ENCODE measurements around the gene PP2D1.
"Not testable (repeated sequence)": the region's sequence is repeated elsewhere in the genome, so short reads cannot be mapped to it uniquely, and the experiment has no call there.

The PP2D1 gene

DNA sequence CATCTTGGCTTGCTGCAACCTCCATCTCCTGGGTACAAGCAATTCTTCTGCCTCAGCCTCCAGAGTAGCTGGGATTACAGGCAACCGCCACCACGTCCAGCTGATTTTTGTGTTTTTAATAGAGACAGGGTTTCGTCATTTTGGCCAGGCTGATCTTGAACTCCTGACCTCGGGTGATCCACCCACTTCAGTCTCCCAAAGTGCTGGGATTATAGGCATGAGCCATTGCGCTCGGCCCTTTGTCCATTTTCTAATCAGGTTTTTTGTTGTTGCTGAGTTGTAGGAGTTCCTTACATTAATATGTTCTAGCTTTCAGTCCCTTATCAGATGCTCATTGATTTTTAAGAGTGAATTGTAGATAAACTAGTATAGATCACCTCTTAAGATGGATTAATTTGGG, 44.9 kb downstream of the PP2D1 start:
- Histone ChIP-seq H3K9me3 (ENCODE audit: insufficient read depth, low read length) (no peaks in the 10 kb centered on the region), H3K4me3 (ENCODE audit: insufficient read length, low read depth) (no peak overlapping the region), H3K36me3 (ENCODE audit: insufficient read depth, insufficient read length, low read length) (peaks cover 32% of the 10 kb centered on the region), H3K4me1 (ENCODE audit: insufficient read depth, insufficient read length) (no peaks in the 10 kb centered on the region), H3K27me3 (ENCODE audit: insufficient read depth, insufficient read length) (no peaks in the 10 kb centered on the region), H3K9ac (ENCODE audit: insufficient read length, low read depth) (no peak overlapping the region)
- no peak for TF ChIP-seq YY1 (IDR thresholded peaks at IDR 0.05; ENCODE audit: insufficient read depth, insufficient read length)
- no peak for TF ChIP-seq ZNF274 (IDR thresholded peaks at IDR 0.05; ENCODE audit: low read depth, low read length)
- TF ChIP-seq SUZ12 (IDR thresholded peaks at IDR 0.05; ENCODE audit: extremely low read depth, insufficient read depth, insufficient read length), result no peak
- no peak for DNase-seq (ENCODE audit: low read depth, low spot score)

DNA sequence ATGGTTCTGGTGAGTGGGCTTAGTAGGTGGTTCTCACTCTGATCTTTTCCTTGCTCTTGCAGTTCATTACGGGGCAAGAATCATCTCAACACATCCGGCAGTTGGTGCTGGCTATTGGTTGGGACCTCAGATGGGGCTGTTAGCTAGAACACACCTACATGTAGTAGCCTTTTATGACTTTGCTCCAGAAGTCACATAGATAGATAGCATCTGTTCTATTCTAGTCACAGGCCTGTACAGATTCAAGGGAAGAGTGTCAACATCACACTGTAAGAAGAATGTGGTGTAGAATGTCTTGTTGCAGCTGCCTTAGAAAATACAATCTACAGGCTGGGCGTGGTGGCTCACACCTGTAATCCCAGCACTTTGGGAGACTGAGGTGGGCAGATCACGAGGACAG, 50.1 kb downstream of the PP2D1 start:
- H3K36me3 ChIP-seq (ENCODE audit: insufficient read depth, insufficient read length, low read length), result peaks cover 32% of the 10 kb centered on the region
- H3K9me3 ChIP-seq (ENCODE audit: insufficient read depth, low read length), result no peaks in the 10 kb centered on the region
- no peak for TF ChIP-seq ZNF274 (IDR thresholded peaks at IDR 0.05; ENCODE audit: low read depth, low read length)
- no peak for TF ChIP-seq SUZ12 (IDR thresholded peaks at IDR 0.05; ENCODE audit: extremely low read depth, insufficient read depth, insufficient read length)
- no peak for TF ChIP-seq YY1 (IDR thresholded peaks at IDR 0.05; ENCODE audit: insufficient read depth, insufficient read length)
- no peak overlapping the region for H3K9ac ChIP-seq (ENCODE audit: insufficient read length, low read depth)
- H3K4me1 ChIP-seq (ENCODE audit: insufficient read depth, insufficient read length), result peaks cover 2% of the 10 kb centered on the region
- no peak overlapping the region for H3K4me3 ChIP-seq (ENCODE audit: insufficient read length, low read depth)
- H3K27me3 ChIP-seq (ENCODE audit: insufficient read depth, insufficient read length), result no peaks in the 10 kb centered on the region
- DNase-seq (ENCODE audit: low read depth, low spot score), result no peak

DNA sequence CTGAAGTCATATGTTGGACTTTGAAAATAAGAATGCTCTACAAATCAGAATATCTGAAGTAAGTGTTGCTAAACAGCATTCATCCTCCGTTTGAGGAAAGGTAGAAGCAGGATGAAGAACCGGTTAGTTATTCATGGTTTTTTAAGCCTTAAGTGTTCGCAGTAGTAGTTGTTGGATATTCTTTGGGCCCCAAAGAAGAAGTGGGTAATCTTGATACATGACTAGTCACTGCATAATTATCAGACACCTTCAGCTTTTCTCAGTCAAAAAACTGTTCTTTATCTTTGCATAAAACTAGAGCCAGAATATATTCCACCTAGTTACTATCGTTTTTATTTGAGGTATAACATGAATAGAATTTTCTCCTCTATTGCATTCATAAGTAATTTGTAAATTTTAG, 51.4 kb downstream of the PP2D1 start:
- TF ChIP-seq YY1 (IDR thresholded peaks at IDR 0.05; ENCODE audit: insufficient read depth, insufficient read length) (no peak), SUZ12 (IDR thresholded peaks at IDR 0.05; ENCODE audit: extremely low read depth, insufficient read depth, insufficient read length) (no peak), ZNF274 (IDR thresholded peaks at IDR 0.05; ENCODE audit: low read depth, low read length) (no peak)
- DNase-seq (ENCODE audit: low read depth, low spot score), result no peak
- no peaks in the 10 kb centered on the region for H3K27me3 ChIP-seq (ENCODE audit: insufficient read depth, insufficient read length)
- H3K36me3 ChIP-seq (ENCODE audit: insufficient read depth, insufficient read length, low read length), result peaks cover 28% of the 10 kb centered on the region
- H3K4me3 ChIP-seq (ENCODE audit: insufficient read length, low read depth), result no peak overlapping the region
- no peak overlapping the region for H3K9ac ChIP-seq (ENCODE audit: insufficient read length, low read depth)
- no peaks in the 10 kb centered on the region for H3K9me3 ChIP-seq (ENCODE audit: insufficient read depth, low read length)
- peaks cover 2% of the 10 kb centered on the region for H3K4me1 ChIP-seq (ENCODE audit: insufficient read depth, insufficient read length)

DNA sequence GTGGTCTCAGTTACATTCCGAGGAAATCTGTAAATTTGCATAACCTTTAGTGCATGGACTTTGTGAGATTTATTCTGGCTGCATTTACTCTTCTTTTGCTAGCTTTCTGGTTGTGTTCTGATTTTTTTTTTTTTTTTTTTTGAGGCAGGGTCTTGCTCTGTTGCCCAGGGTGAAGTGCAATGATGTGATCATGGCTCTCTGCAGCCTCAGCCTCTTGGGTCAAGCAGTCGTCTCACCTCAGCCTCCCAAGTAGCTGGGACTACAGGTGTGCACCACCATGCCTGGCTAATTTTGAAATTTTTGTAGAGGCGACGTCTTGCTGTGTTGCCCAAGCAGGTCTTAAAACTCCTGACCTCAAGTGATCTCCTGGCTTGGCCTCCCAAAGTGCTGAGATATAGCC, 52.6 kb downstream of the PP2D1 start:
- DNase-seq (ENCODE audit: low read depth, low spot score), result no peak
- peaks cover 35% of the 10 kb centered on the region for H3K36me3 ChIP-seq (ENCODE audit: insufficient read depth, insufficient read length, low read length)
- H3K4me3 ChIP-seq (ENCODE audit: insufficient read length, low read depth), result no peak overlapping the region
- no peak for TF ChIP-seq YY1 (IDR thresholded peaks at IDR 0.05; ENCODE audit: insufficient read depth, insufficient read length)
- TF ChIP-seq ZNF274 (IDR thresholded peaks at IDR 0.05; ENCODE audit: low read depth, low read length), result no peak
- TF ChIP-seq SUZ12 (IDR thresholded peaks at IDR 0.05; ENCODE audit: extremely low read depth, insufficient read depth, insufficient read length), result no peak
- H3K27me3 ChIP-seq (ENCODE audit: insufficient read depth, insufficient read length), result no peaks in the 10 kb centered on the region
- H3K9ac ChIP-seq (ENCODE audit: insufficient read length, low read depth), result no peak overlapping the region
- no peaks in the 10 kb centered on the region for H3K9me3 ChIP-seq (ENCODE audit: insufficient read depth, low read length)
- H3K4me1 ChIP-seq (ENCODE audit: insufficient read depth, insufficient read length), result peaks cover 2% of the 10 kb centered on the region

DNA sequence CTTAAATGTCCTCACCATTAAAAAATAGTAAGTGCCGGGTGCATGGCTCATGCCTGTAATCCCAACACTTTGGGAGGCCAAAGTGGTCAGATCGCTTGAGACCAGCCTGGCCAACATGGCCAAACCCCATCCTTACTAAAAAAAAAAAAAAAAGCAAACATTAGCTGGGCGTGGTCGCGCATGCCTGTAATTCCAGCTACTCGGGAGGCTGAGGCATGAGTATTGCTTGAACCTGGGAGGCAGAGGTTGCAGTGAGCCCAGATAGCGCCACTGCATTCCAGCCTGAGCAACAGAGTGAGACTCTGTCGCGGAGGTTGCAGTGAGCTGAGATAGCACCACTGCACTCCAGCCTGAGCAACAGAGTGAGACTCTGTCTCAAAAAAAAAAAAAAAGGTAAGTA, 54.7 kb downstream of the PP2D1 start:
- not testable (repeated sequence) for H3K9me3 ChIP-seq (ENCODE audit: insufficient read depth, low read length); H3K4me3 ChIP-seq (ENCODE audit: insufficient read length, low read depth); H3K9ac ChIP-seq (ENCODE audit: insufficient read length, low read depth); H3K4me1 ChIP-seq (ENCODE audit: insufficient read depth, insufficient read length); DNase-seq (ENCODE audit: low read depth, low spot score); H3K27me3 ChIP-seq (ENCODE audit: insufficient read depth, insufficient read length)
- H3K36me3 ChIP-seq (ENCODE audit: insufficient read depth, insufficient read length, low read length), result peaks cover 54% of the 10 kb centered on the region

DNA sequence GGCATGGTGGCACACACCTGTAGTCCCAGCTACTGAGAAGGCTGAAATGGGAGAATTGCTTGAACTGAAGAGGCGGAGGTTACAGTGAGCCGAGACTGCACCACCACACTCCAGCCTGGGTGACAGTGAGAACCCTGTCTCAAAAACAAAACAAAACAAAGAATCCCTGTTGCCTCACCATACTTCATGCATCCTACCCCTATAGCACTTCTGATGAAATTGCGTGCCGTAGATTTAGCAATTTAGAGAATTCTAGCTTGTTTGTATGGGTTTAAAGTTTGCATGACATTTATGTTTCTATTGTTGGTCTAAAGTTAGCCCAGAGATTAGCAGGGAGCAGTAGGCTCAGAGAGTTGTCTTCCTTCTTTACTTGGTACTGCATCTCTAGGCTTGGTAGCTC, 57.4 kb downstream of the PP2D1 start:
- H3K9me3 ChIP-seq (ENCODE audit: insufficient read depth, low read length), result no peaks in the 10 kb centered on the region
- no peaks in the 10 kb centered on the region for H3K27me3 ChIP-seq (ENCODE audit: insufficient read depth, insufficient read length)
- no peak for TF ChIP-seq ZNF274 (IDR thresholded peaks at IDR 0.05; ENCODE audit: low read depth, low read length)
- no peak for TF ChIP-seq YY1 (IDR thresholded peaks at IDR 0.05; ENCODE audit: insufficient read depth, insufficient read length)
- no peak for TF ChIP-seq SUZ12 (IDR thresholded peaks at IDR 0.05; ENCODE audit: extremely low read depth, insufficient read depth, insufficient read length)
- H3K4me3 ChIP-seq (ENCODE audit: insufficient read length, low read depth), result no peak overlapping the region
- no peak for DNase-seq (ENCODE audit: low read depth, low spot score)
- H3K36me3 ChIP-seq (ENCODE audit: insufficient read depth, insufficient read length, low read length), result peaks cover 66% of the 10 kb centered on the region
- no peak overlapping the region for H3K9ac ChIP-seq (ENCODE audit: insufficient read length, low read depth)
- H3K4me1 ChIP-seq (ENCODE audit: insufficient read depth, insufficient read length), result peaks cover 2% of the 10 kb centered on the region

DNA sequence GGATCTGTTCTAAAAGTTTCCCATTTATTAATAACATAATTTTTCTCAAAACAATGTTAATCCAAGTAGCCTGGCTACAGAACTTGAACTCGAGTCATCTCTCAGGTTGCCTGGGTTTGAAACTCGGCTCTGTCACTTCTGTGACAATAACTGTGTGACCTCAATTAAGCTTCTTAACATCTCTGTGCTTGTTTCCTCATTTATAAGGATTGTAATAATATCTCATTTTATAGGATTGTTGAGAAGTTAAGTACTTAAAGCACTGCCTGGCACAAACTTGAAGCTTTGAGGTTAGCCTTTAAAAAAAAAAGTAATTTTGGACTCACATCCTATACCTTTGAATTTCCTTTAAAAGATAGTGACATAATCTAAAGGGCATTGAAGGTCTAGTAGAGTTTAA, 61.7 kb downstream of the PP2D1 start:
- Histone ChIP-seq H3K9me3 (ENCODE audit: insufficient read depth, low read length) (no peaks in the 10 kb centered on the region), H3K27me3 (ENCODE audit: insufficient read depth, insufficient read length) (no peaks in the 10 kb centered on the region), H3K4me1 (ENCODE audit: insufficient read depth, insufficient read length) (no peaks in the 10 kb centered on the region), H3K36me3 (ENCODE audit: insufficient read depth, insufficient read length, low read length) (peaks cover 54% of the 10 kb centered on the region), H3K4me3 (ENCODE audit: insufficient read length, low read depth) (no peak overlapping the region), H3K9ac (ENCODE audit: insufficient read length, low read depth) (no peak overlapping the region)
- TF ChIP-seq YY1 (IDR thresholded peaks at IDR 0.05; ENCODE audit: insufficient read depth, insufficient read length), result no peak
- DNase-seq (ENCODE audit: low read depth, low spot score), result no peak

DNA sequence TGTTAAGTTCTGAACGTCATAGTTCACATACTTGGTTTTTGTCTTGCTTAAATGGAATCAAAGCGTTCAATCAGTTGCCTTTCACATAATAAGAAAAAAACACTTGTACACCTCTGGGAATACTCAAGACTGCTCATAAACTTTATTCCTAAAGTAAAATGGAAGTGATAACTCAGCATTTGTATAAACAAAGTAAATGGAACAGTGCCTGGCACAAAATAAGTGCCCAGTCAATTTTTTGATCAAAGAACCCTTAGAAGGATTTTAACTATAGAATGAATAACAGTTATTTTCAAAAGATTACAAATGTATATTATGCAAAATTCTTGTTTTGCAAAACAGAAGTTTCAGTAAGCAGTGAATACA, 63.9 kb downstream of the PP2D1 start:
- Histone ChIP-seq H3K9ac (ENCODE audit: insufficient read length, low read depth) (peak overlapping the region; percentile 94), H3K4me1 (ENCODE audit: insufficient read depth, insufficient read length) (no peaks in the 10 kb centered on the region), H3K36me3 (ENCODE audit: insufficient read depth, insufficient read length, low read length) (peaks cover 33% of the 10 kb centered on the region), H3K9me3 (ENCODE audit: insufficient read depth, low read length) (no peaks in the 10 kb centered on the region), H3K27me3 (ENCODE audit: insufficient read depth, insufficient read length) (no peaks in the 10 kb centered on the region), H3K4me3 (ENCODE audit: insufficient read length, low read depth) (peak overlapping the region; percentile 95)
- no peak for DNase-seq (ENCODE audit: low read depth, low spot score)
- no peak for TF ChIP-seq YY1 (IDR thresholded peaks at IDR 0.05; ENCODE audit: insufficient read depth, insufficient read length)
- no peak for TF ChIP-seq SUZ12 (IDR thresholded peaks at IDR 0.05; ENCODE audit: extremely low read depth, insufficient read depth, insufficient read length)
- no peak for TF ChIP-seq ZNF274 (IDR thresholded peaks at IDR 0.05; ENCODE audit: low read depth, low read length)

Data from NT2/D1 (cell line).